OCI-LY3 (cell line): Measurements from ENCODE around the gene TRIM24.

Experiments used
- H2AFZ ChIP-seq: fragments of 200-600, 300-600 bp; shearing (Covaris generic); 2 replicates; pipeline ENCODE4 v1.6.0; 2014; ENCODE audit warnings: antibody characterized with exemption, low read depth, low read length
- H3K27ac ChIP-seq: fragments of 200-600, 300-600 bp; sonication (generic); 2 replicates; pipeline ENCODE4 v1.5.1; 2014; ENCODE audit warnings: mild to moderate bottlenecking, low read length, moderate library complexity, mixed read lengths
- H3K27me3 ChIP-seq: fragments of 200-600, 300-600 bp; sonication (generic); 2 replicates; pipeline ENCODE4 v1.6.1; 2014; ENCODE audit warnings: low read depth, low read length, mixed read lengths
- H3K36me3 ChIP-seq: fragments of 200-600, 300-600 bp; sonication (generic); replicated peaks from 2 replicates; pipeline ENCODE3; 2014; ENCODE audit warnings: low read depth, low read length, mixed read lengths
- H3K4me1 ChIP-seq: fragments of 300-600, 200-600 bp; sonication (generic); 2 replicates; pipeline ENCODE4 v1.6.1; 2014; ENCODE audit warnings: low read length, mixed read lengths
- H3K4me2 ChIP-seq: fragments of 200-600, 300-600 bp; sonication (generic); 2 replicates; pipeline ENCODE4 v1.6.1; 2014; ENCODE audit warnings: low read length, mixed read lengths
- H3K4me3 ChIP-seq: fragments of 300-600, 200-600 bp; sonication (generic); 2 replicates; pipeline ENCODE4 v1.5.1; 2014; ENCODE audit warnings: antibody characterized with exemption, mild to moderate bottlenecking, low read length, moderate library complexity
- H3K79me2 ChIP-seq: fragments of 300-600, 200-600 bp; shearing (Covaris generic); 2 replicates; pipeline ENCODE4 v1.6.1; 2014; ENCODE audit warnings: mild to moderate bottlenecking, low read length, mixed read lengths
- H3K9ac ChIP-seq: fragments of 300-600, 200-600 bp; shearing (Covaris generic); 2 replicates; pipeline ENCODE4 v1.6.0; 2014; ENCODE audit warnings: mild to moderate bottlenecking, low read length, moderate library complexity
- H3K9me3 ChIP-seq: fragments of 200-600, 300-600 bp; shearing (Covaris generic); 2 replicates; pipeline ENCODE4 v1.6.1; 2014; ENCODE audit warnings: low read length, mixed read lengths; ENCODE audit not compliant: insufficient read depth
- H4K20me1 ChIP-seq: fragments of 200-600, 300-600 bp; sonication (generic); 2 replicates; pipeline ENCODE4 v1.6.1; 2016; ENCODE audit warnings: low read length, mixed read lengths; ENCODE audit not compliant: insufficient read depth
- EZH2phosphoT487 ChIP-seq: fragments of 200-600 bp; shearing (Covaris generic); IDR thresholded peaks from 2 replicates; pipeline ENCODE4 v1.6.1; 2018; ENCODE audit warnings: antibody characterized with exemption, mixed run types, low read depth
- TF ChIP-seq, protein P1 (sequence below): fragments of 200-600, 300-600 bp; sonication (generic); IDR thresholded peaks from 2 replicates; pipeline ENCODE4 v1.5.1; 2014; ENCODE audit warnings: antibody characterized with exemption, low read length, low read depth

The TRIM24 gene

DNA sequence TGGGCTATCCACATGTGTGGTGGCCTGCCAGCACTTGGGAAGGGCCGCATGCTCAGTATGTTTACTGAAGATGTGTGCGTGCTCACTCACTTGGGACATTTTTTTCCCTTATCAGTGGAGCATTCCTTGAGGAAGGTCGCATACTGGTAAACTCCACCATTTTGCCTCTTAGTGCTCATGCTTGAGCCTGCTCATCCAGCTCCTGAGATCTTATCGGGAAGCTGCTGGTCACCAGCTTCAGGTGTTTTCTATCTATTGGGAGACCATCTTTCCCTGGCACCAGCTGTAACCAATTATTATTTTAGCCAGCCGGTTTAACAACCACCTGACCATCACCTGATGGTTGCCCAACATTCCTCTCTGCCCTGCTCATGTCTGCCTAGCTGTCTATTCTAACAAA is 35.0 kb upstream of the TRIM24 start:
- H3K9me3 ChIP-seq, result peaks cover 12% of the 10 kb centered on the region; the same call in 1 of the 2 replicates
- H3K9ac ChIP-seq, result no peak overlapping the region
- H2AFZ ChIP-seq, result no peak overlapping the region
- no peaks in the 10 kb centered on the region for H3K36me3 ChIP-seq
- H3K79me2 ChIP-seq, result no peaks in the 10 kb centered on the region
- H3K27ac ChIP-seq, result no peak overlapping the region
- TF ChIP-seq, protein P1, sequence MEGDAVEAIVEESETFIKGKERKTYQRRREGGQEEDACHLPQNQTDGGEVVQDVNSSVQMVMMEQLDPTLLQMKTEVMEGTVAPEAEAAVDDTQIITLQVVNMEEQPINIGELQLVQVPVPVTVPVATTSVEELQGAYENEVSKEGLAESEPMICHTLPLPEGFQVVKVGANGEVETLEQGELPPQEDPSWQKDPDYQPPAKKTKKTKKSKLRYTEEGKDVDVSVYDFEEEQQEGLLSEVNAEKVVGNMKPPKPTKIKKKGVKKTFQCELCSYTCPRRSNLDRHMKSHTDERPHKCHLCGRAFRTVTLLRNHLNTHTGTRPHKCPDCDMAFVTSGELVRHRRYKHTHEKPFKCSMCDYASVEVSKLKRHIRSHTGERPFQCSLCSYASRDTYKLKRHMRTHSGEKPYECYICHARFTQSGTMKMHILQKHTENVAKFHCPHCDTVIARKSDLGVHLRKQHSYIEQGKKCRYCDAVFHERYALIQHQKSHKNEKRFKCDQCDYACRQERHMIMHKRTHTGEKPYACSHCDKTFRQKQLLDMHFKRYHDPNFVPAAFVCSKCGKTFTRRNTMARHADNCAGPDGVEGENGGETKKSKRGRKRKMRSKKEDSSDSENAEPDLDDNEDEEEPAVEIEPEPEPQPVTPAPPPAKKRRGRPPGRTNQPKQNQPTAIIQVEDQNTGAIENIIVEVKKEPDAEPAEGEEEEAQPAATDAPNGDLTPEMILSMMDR, result no peak
- TF ChIP-seq EZH2phosphoT487, result no peak
- no peak overlapping the region for H3K4me3 ChIP-seq
- H3K4me1 ChIP-seq, result no peaks in the 10 kb centered on the region
- H3K4me2 ChIP-seq, result no peak overlapping the region
- no peaks in the 10 kb centered on the region for H4K20me1 ChIP-seq
- no peaks in the 10 kb centered on the region for H3K27me3 ChIP-seq

DNA sequence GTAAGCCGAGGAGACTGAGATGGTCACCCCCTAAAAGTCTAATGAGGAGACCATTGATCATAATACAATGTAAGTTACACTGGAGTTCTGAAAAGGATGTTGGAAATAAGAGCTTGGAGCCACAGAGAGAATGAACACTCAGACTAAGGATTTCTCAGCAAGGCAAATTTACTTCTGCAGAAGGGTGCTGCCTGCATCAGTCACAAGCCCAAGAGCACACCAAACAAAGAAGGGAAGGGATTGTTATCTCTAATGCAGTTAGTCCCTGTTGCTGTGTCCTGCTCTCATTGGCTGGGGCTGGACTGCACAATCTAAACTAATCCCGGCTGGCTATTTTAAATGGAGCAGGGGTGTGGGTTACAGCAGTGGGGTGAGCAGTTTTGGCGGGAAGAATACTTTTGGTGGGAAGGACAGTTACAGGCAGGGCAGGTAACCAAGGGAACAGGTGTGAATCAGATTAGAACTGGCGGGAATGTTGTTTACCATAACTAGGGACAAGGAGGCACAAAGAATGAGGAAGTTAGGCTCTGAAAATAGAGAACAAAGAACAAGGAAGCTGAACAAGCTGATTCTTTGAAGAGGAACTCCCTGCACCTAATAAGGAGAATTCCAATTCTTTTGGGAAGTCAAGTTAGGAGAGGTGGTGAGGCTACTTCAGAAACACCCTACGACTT is 30.3 kb upstream of the TRIM24 start:
- H3K9me3 ChIP-seq, result peaks cover 12% of the 10 kb centered on the region; the same call in 1 of the 2 replicates
- H3K4me1 ChIP-seq, result no peaks in the 10 kb centered on the region
- H3K36me3 ChIP-seq, result no peaks in the 10 kb centered on the region
- H3K27me3 ChIP-seq, result no peaks in the 10 kb centered on the region
- H2AFZ ChIP-seq, result no peak overlapping the region
- no peaks in the 10 kb centered on the region for H3K79me2 ChIP-seq
- H3K27ac ChIP-seq, result no peak overlapping the region
- no peaks in the 10 kb centered on the region for H4K20me1 ChIP-seq
- H3K4me2 ChIP-seq, result no peak overlapping the region
- H3K9ac ChIP-seq, result no peak overlapping the region
- no peak for TF ChIP-seq EZH2phosphoT487
- TF ChIP-seq, protein P1, result no peak
- no peak overlapping the region for H3K4me3 ChIP-seq

DNA sequence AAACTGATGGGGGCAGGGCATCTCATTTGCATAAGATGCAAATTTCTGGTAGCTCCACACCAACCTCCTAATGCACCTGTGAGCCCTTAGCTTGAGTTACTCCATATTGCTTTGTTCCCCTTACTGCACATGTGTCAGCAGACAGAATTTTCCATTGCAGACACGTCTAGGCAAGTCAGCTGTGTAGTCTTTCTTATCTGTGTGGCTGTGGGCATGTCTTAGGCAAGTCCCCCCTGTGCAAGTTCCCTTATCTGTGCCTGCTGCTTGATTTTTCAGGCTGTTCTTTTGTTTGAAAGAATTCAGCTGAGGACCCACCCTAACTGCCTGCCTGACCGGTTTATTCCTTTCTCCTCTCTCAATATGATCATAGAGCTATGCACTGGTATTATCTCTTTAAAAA is 28.5 kb upstream of the TRIM24 start:
- H3K9ac ChIP-seq, result no peak overlapping the region
- H3K79me2 ChIP-seq, result no peaks in the 10 kb centered on the region
- no peak overlapping the region for H3K4me2 ChIP-seq
- no peaks in the 10 kb centered on the region for H3K4me1 ChIP-seq
- TF ChIP-seq EZH2phosphoT487, result no peak
- TF ChIP-seq, protein P1, result no peak
- H3K9me3 ChIP-seq, result peaks cover 12% of the 10 kb centered on the region; the same call in 1 of the 2 replicates
- H4K20me1 ChIP-seq, result no peaks in the 10 kb centered on the region
- no peak overlapping the region for H3K4me3 ChIP-seq
- H3K27me3 ChIP-seq, result no peaks in the 10 kb centered on the region
- H3K36me3 ChIP-seq, result no peaks in the 10 kb centered on the region
- no peak overlapping the region for H3K27ac ChIP-seq
- no peak overlapping the region for H2AFZ ChIP-seq

DNA sequence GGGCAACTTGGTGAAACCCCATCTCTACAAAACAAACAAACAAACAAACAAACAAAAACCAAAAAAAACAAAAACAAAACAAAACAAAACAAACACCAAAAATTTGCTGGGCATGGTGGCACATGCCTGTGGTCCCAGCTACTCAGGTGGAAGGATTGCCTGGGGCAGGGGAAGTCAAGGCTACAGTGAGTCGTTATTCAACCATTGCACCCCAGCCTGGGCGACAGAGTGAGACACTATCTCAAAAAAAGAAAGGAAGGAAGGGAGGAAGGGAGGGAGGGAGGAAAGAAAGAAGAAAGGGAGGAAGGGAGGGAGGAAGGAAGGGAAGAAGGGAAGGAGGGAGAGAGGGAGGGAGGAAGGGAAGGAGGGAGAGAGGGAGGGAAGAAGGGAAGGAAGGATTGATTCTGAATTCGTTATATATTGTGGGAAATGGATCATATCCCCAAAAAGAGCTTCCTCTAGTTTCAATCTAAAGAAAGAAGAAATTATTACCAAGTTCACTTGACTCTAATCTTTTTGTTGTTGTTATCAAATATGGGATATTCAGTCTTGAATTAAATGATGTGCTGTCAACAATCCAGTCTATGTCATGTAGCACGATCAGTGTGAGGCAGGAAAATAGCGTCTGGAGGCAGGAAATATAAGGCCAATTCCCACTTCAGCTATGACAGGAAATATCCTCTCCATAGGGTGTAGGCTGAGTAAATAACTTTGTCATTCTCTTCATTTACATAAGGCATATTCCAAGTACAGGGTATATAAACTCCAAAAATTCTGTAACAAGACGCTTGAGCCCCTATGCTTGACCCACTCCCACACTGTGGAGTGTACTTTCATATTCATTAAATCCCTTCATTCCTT is 26.2 kb upstream of the TRIM24 start:
- H3K79me2 ChIP-seq, result no peaks in the 10 kb centered on the region
- no peak overlapping the region for H3K27ac ChIP-seq
- H3K9ac ChIP-seq, result no peak overlapping the region
- no peaks in the 10 kb centered on the region for H3K36me3 ChIP-seq
- TF ChIP-seq, protein P1, result no peak
- no peak for TF ChIP-seq EZH2phosphoT487
- H3K4me3 ChIP-seq, result no peak overlapping the region
- H3K9me3 ChIP-seq, result peaks cover 9% of the 10 kb centered on the region; the same call in 1 of the 2 replicates
- no peak overlapping the region for H2AFZ ChIP-seq
- no peaks in the 10 kb centered on the region for H3K4me1 ChIP-seq
- H4K20me1 ChIP-seq, result no peaks in the 10 kb centered on the region
- no peaks in the 10 kb centered on the region for H3K27me3 ChIP-seq
- no peak overlapping the region for H3K4me2 ChIP-seq
